SK-N-MC (cell line): ENCODE measurements around the gene DPYD.

ENCODE experiments used
- EZH2 ChIP-seq: fragments of 200-600 bp; sonication (generic); IDR thresholded peaks from one replicate; pipeline ENCODE4 v1.6.1; 2017; ENCODE audit warnings: antibody characterized with exemption
- FOXP2 ChIP-seq: optimal IDR thresholded peaks from 2 replicates; pipeline ENCODE3; 2011; ENCODE audit warnings: mild to moderate bottlenecking, moderate library complexity; ENCODE audit not compliant: insufficient read depth; ENCODE audit errors: extremely low read length, control extremely low read depth

DNA sequence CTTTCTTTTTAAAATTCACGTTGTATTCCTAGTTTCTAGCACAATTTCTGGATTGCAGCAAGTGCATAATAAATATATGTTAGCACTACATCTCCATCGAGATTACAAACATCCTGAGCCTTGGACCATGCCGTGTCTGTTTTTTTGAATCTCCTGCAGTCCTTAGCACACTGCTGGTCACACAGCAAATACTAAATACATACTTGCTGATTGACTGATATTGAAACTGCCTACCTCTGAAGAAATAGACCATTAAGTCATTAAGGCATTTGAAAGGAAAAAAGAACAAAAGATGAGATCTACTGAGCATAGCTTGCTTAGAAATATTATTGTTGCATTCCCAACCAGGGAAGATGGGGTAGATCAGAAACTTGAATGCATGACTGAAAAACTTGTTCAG, 830.1 kb downstream of the DPYD start:
- no peak for TF ChIP-seq EZH2
- no peak for TF ChIP-seq FOXP2
